Smooth muscle cell (in vitro differentiated cells): Measurements from ENCODE around the gene FAM53B. TPM values are rescaled to one million over a fixed set of nuclear protein-coding genes. Genes with fewer than 3 reads are reported as not detected.

Experiments
- DNase-seq: peaks from one replicate; lab custom pipeline; 2025; ENCODE audit not compliant: unreplicated experiment; lab: John Stamatoyannopoulos, UW
- H2AFZ ChIP-seq: fragments of 200-600 bp; sonication (generic); 2 replicates; pipeline ENCODE4 v1.6.0; 2016; ENCODE audit warnings: antibody characterized with exemption, low read depth, mild to moderate bottlenecking
- H3F3A ChIP-seq: fragments of 200-600 bp; sonication (generic); 2 replicates; pipeline ENCODE4 v1.6.0; 2017; ENCODE audit warnings: antibody characterized with exemption, low read depth
- H3K27ac ChIP-seq: fragments of 200-600 bp; sonication (generic); 2 replicates; pipeline ENCODE4 v1.5.1; 2016; ENCODE audit warnings: low read depth, mild to moderate bottlenecking
- H3K27me3 ChIP-seq: fragments of 200-600 bp; sonication (generic); 2 replicates; pipeline ENCODE4 v1.6.1; 2016; ENCODE audit warnings: low read depth, mild to moderate bottlenecking
- H3K36me3 ChIP-seq: fragments of 200-600 bp; sonication (generic); 2 replicates; pipeline ENCODE4 v1.5.1; 2016; ENCODE audit warnings: low read depth
- H3K4me1 ChIP-seq: fragments of 200-600 bp; sonication (generic); 2 replicates; pipeline ENCODE4 v1.5.1; 2016; ENCODE audit warnings: low read depth
- H3K4me2 ChIP-seq: fragments of 200-600 bp; sonication (generic); 2 replicates; pipeline ENCODE4 v1.6.0; 2016; ENCODE audit warnings: mild to moderate bottlenecking
- H3K4me3 ChIP-seq: fragments of 200-600 bp; sonication (generic); 2 replicates; pipeline ENCODE4 v1.5.1; 2016; ENCODE audit warnings: mild to moderate bottlenecking
- H3K79me2 ChIP-seq: fragments of 200-600 bp; sonication (generic); 2 replicates; pipeline ENCODE4 v1.6.0; 2016; ENCODE audit warnings: low read depth, mild to moderate bottlenecking
- H3K9ac ChIP-seq: fragments of 200-600 bp; sonication (generic); 2 replicates; pipeline ENCODE4 v1.6.0; 2016; ENCODE audit warnings: low read depth
- H3K9me3 ChIP-seq: fragments of 200-600 bp; sonication (generic); replicated peaks from 2 replicates; pipeline ENCODE4 v1.5.1; 2016; ENCODE audit warnings: low read depth
- H4K20me1 ChIP-seq: fragments of 200-600 bp; sonication (generic); 2 replicates; pipeline ENCODE4 v1.6.0; 2016; ENCODE audit warnings: low read depth
- WGBS: methylation state at CpG from one replicate; pipeline ENCODE4 v1.1.7; 2016; ENCODE audit warnings: low lambda C conversion rate; 5-methylcytosine and 5-hydroxymethylcytosine counted together
- polyA plus RNA-seq: library from polyadenylated mRNA; unstranded; fragments of >200 nt; fragmentation: Nextera tagmentation; extraction: Ambion mirVana; gene quantifications from 2 replicates; pipeline ENCODE4 v1.2.1, GENCODE V29; 2016
- total RNA-seq: library from RNA; depleted of rRNA; stranded (reverse); fragments of >200 nt; gene quantifications from 2 replicates; pipeline ENCODE4 v1.2.3, GENCODE V29; 2014
- TF ChIP-seq, protein P1 (sequence below): fragments of 200-600 bp; sonication (generic); IDR thresholded peaks from 2 replicates; pipeline ENCODE4 v1.5.1; 2017; ENCODE audit warnings: borderline replicate concordance, mild to moderate bottlenecking, antibody characterized with exemption; ENCODE audit not compliant: insufficient read depth, poor library complexity, severe bottlenecking

The FAM53B gene
- total and polyA plus RNA-seq, 2 experiments from 2014 or later, result 5.5 to 6.2 TPM

DNA sequence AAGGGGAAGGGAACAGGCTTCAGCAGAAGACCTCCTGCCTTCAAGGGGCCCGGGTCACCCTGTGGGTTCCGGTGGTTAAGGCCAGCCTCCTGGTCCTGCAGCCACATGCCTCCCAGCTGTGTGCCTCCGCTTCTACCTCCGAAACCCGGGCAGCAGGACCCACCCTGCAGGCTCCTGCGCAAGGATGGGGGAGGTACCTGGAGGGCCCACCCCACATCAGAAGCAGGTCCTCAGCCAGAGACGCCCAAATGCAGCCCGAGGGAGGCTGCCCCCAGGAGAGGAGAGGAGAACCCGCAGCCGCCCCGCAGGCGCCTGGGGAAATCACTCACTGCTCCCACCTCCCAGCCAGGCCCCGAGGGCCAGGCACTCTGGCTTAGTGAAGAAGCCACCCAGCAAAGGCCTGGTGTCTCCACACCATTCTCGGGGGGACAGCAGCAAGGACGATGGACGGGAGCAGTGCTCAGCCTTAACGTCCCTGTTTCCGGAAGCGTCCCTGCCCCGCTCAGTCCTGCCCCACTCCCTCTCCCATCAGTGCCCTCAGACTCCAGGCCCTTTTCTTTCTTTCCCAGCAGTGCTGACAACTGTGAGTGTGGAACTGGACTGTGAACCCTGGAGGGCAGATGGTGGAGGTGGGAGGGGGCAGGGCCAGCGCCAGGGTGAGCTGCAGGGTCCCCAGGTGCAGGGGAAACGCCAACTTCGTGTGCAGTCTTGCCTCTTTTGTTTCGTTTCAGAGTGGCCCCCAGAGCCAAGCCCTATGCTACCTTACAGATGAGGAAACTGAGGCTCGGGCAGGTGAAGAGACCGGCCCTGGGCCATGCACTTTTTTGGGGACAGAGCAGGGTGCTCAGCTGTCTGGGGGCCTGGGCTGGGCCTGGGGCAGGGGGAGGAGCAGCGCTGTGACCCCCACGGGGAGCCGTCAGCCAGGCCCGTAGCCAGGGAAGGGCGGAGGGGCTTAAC, 138.0 kb downstream of the FAM53B start:
- Histone ChIP-seq H3F3A (no peaks in the 10 kb centered on the region), H2AFZ (no peak overlapping the region), H3K4me2 (no peak overlapping the region), H3K79me2 (no peaks in the 10 kb centered on the region), H4K20me1 (no peaks in the 10 kb centered on the region), H3K27ac (no peak overlapping the region), H3K9ac (no peak overlapping the region), H3K9me3 (no peaks in the 10 kb centered on the region), H3K36me3 (no peaks in the 10 kb centered on the region), H3K27me3 (no peaks in the 10 kb centered on the region), H3K4me1 (no peaks in the 10 kb centered on the region), H3K4me3 (no peak overlapping the region)
- WGBS, result 83% methylated on average over 26 of the region's 31 CpGs
- DNase-seq, result no peak
- TF ChIP-seq, protein P1, sequence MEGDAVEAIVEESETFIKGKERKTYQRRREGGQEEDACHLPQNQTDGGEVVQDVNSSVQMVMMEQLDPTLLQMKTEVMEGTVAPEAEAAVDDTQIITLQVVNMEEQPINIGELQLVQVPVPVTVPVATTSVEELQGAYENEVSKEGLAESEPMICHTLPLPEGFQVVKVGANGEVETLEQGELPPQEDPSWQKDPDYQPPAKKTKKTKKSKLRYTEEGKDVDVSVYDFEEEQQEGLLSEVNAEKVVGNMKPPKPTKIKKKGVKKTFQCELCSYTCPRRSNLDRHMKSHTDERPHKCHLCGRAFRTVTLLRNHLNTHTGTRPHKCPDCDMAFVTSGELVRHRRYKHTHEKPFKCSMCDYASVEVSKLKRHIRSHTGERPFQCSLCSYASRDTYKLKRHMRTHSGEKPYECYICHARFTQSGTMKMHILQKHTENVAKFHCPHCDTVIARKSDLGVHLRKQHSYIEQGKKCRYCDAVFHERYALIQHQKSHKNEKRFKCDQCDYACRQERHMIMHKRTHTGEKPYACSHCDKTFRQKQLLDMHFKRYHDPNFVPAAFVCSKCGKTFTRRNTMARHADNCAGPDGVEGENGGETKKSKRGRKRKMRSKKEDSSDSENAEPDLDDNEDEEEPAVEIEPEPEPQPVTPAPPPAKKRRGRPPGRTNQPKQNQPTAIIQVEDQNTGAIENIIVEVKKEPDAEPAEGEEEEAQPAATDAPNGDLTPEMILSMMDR, result no peak

DNA sequence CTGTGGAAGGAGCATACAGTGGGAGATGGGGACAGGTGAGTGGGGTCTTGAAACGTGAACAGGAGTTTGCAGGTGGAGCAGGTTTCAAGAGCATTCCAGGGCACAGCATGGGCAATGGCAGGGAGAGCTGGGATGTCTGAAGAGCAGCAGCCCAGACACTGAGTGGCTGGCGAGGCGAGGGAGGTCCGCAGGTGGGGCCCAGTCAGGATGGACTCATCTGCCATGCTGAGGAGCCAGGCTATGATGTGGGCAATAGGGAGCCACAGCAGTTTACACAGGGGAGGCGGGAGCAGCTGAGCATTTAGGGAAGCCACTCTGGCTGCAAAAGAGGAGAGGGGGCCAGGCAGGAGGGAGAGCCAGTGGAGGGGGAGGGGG, 138.7 kb downstream of the FAM53B start:
- WGBS, result 94% methylated on average over 4 of the region's 5 CpGs
- H3K9ac ChIP-seq, result no peak overlapping the region
- no peak overlapping the region for H2AFZ ChIP-seq
- TF ChIP-seq, protein P1, result no peak
- H3K36me3 ChIP-seq, result no peaks in the 10 kb centered on the region
- DNase-seq, result no peak
- no peak overlapping the region for H3K27ac ChIP-seq
- H3K79me2 ChIP-seq, result no peaks in the 10 kb centered on the region
- no peaks in the 10 kb centered on the region for H3F3A ChIP-seq
- no peaks in the 10 kb centered on the region for H4K20me1 ChIP-seq
- H3K27me3 ChIP-seq, result no peaks in the 10 kb centered on the region
- H3K4me3 ChIP-seq, result no peak overlapping the region
- no peak overlapping the region for H3K4me2 ChIP-seq
- H3K9me3 ChIP-seq, result no peaks in the 10 kb centered on the region
- no peaks in the 10 kb centered on the region for H3K4me1 ChIP-seq

DNA sequence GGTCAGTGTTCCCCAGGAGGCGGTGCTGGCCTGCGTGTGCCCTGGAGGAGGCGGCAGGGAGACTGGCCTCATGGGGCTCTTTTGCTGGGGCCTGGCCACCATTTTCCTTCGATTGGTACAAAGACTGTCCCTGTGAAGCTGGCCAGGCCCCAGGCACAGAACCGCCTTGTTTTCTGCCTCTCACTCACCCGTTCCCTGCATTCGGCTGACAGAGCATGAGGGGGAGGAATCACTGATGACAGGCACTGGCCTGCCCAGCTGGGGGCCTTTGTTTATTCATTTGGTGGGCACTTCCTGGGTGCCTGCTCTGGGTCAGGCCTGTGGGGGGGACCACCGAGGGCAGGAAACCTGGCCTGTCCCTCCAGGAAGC, 139.2 kb downstream of the FAM53B start:
- 78% methylated on average over 7 of the region's 8 CpGs for whole genome bisulfite sequencing
- Histone ChIP-seq H3K79me2 (no peaks in the 10 kb centered on the region), H3K4me2 (no peak overlapping the region), H3K9ac (no peak overlapping the region), H3K4me3 (no peak overlapping the region), H3K27ac (no peak overlapping the region), H3K9me3 (no peaks in the 10 kb centered on the region), H3F3A (no peaks in the 10 kb centered on the region), H3K27me3 (no peaks in the 10 kb centered on the region), H3K36me3 (no peaks in the 10 kb centered on the region), H2AFZ (no peak overlapping the region), H4K20me1 (no peaks in the 10 kb centered on the region), H3K4me1 (no peaks in the 10 kb centered on the region)
- TF ChIP-seq, protein P1, result no peak
- no peak for DNase-seq
